GM12892 (cell line): ENCODE results near the gene LRRFIP2.

Experiments
- POLR2A ChIP-seq: IDR thresholded peaks from 2 replicates; pipeline ENCODE4 v1.6.1; 2011; ENCODE audit warnings: low read depth, low read length, control low read depth
- POLR2AphosphoS5 ChIP-seq: IDR thresholded peaks from 2 replicates; pipeline ENCODE4 v1.6.1; 2011; ENCODE audit warnings: low read depth, low read length, control low read depth
- TAF1 ChIP-seq: IDR thresholded peaks from 2 replicates; pipeline ENCODE4 v1.6.1; 2011; ENCODE audit warnings: low read depth, mild to moderate bottlenecking, control low read depth, low read length, borderline replicate concordance

GRCh38 chr3:37031096-37031682 is 143.2 kb downstream of the LRRFIP2 start:
- no peak for TF ChIP-seq POLR2A
- TF ChIP-seq POLR2AphosphoS5 = no peak
- no peak for TF ChIP-seq TAF1
